Left lobe of liver (tissue), 2 donors: ENCODE data around the gene PPM1A. TPM values are rescaled to one million over a fixed set of nuclear protein-coding genes. Genes with fewer than 3 reads are reported as not detected.
"Not testable (repeated sequence)": the region's sequence is repeated elsewhere in the genome, so short reads cannot be mapped to it uniquely, and the experiment has no call there.

Experiments used
- ATAC-seq: fragments of 200-7000 bp; cut with Tn5 transposase; one replicate; pipeline ENCODE4 v1.9.1; 2020; ENCODE audit warnings: mild to moderate bottlenecking, moderate library complexity
- DNase-seq: peaks from one replicate; pipeline ENCODE4 v3.0.0-alpha.2; 2020; ENCODE audit warnings: low spot score
- total RNA-seq: library from RNA; stranded (reverse); gene quantifications from one replicate; pipeline ENCODE4 v1.2.1, GENCODE V29; 2021
- donor health status: DM: no; HTN: no; CAD: no; lungs with moderate emphysema.
- donor health status: DM: no; HTN: yes; CAD: no.

The PPM1A gene
- total RNA-seq, 1 donor from 2014 or later = 43.7 TPM

- ATAC-seq (no peak), DNase-seq (no peak)
These were observed 66.4 kb downstream of the PPM1A start for GRCh38 chr14:60315196-60315990.

- no peak for ATAC-seq
- DNase-seq = no peak
These were observed 68.6 kb downstream of the PPM1A start for GRCh38 chr14:60317609-60318008.

GRCh38 chr14:60320860-60321259 lies 71.8 kb downstream of the PPM1A start:
- DNase-seq = not testable (repeated sequence)

GRCh38 chr14:60323199-60323896 lies 74.3 kb downstream of the PPM1A start:
- DNase-seq (no peak), ATAC-seq (no peak)

More at GRCh38 chr14:60320860-60321259, 71.8 kb downstream of the PPM1A start:
- not testable (repeated sequence) for ATAC-seq

GRCh38 chr14:60324837-60325236 lies 75.8 kb downstream of the PPM1A start:
- ATAC-seq = no peak
- no peak for DNase-seq

- DNase-seq (no peak), ATAC-seq (no peak)
These were observed 77.3 kb downstream of the PPM1A start for GRCh38 chr14:60326274-60326673.

GRCh38 chr14:60327447-60328331 lies 78.7 kb downstream of the PPM1A start:
- peak; percentile 45 for ATAC-seq
- no peak for DNase-seq

GRCh38 chr14:60328583-60328982 lies 79.6 kb downstream of the PPM1A start:
- DNase-seq (no peak), ATAC-seq (no peak)

- no peak for DNase-seq
- ATAC-seq = no peak
These were observed 80.3 kb downstream of the PPM1A start for GRCh38 chr14:60329274-60329673.

GRCh38 chr14:60331201-60332045 lies 82.4 kb downstream of the PPM1A start:
- DNase-seq (peak; percentile 76), ATAC-seq (peak; percentile 93)

GRCh38 chr14:60332046-60332399 lies 83.0 kb downstream of the PPM1A start:
- DNase-seq (no peak), ATAC-seq (no peak)

- DNase-seq (no peak), ATAC-seq (no peak)
These were observed 83.8 kb downstream of the PPM1A start for GRCh38 chr14:60332869-60333268.

- DNase-seq = no peak
- ATAC-seq = no peak
These were observed 90.5 kb downstream of the PPM1A start for GRCh38 chr14:60339571-60339970.

GRCh38 chr14:60343571-60344071 lies 94.6 kb downstream of the PPM1A start:
- DNase-seq (no peak), ATAC-seq (no peak)

GRCh38 chr14:60344751-60345150 lies 95.7 kb downstream of the PPM1A start:
- DNase-seq (no peak), ATAC-seq (no peak)

- peak; percentile 24 for ATAC-seq
- DNase-seq = no peak
These were observed 97.7 kb downstream of the PPM1A start for GRCh38 chr14:60346706-60347105.

GRCh38 chr14:60348211-60348610 lies 99.2 kb downstream of the PPM1A start:
- DNase-seq = no peak
- no peak for ATAC-seq
